Glutamatergic neuron (in vitro differentiated cells): ENCODE results near the gene SH2D1B. TPM values are rescaled to one million over a fixed set of nuclear protein-coding genes. Genes with fewer than 3 reads are reported as not detected.

Experiments
- DNase-seq: peaks from one replicate; pipeline ENCODE4 v3.0.0; 2022
- H3K27ac Mint-ChIP-seq: one replicate; pipeline ENCODE4 v1.8.0; 2020; ENCODE audit warnings: mild to moderate bottlenecking, mixed read lengths, inconsistent platforms; ENCODE audit not compliant: unreplicated experiment
- H3K27me3 Mint-ChIP-seq: one replicate; pipeline ENCODE4 v1.8.0; 2020; ENCODE audit warnings: mild to moderate bottlenecking, moderate library complexity, mixed read lengths, inconsistent platforms; ENCODE audit not compliant: unreplicated experiment
- H3K36me3 Mint-ChIP-seq: one replicate; pipeline ENCODE4 v1.8.0; 2020; ENCODE audit warnings: mild to moderate bottlenecking, mixed read lengths, inconsistent platforms; ENCODE audit not compliant: unreplicated experiment
- H3K4me1 Mint-ChIP-seq: one replicate; pipeline ENCODE4 v1.8.0; 2020; ENCODE audit warnings: mild to moderate bottlenecking, low read depth, mixed read lengths, inconsistent platforms; ENCODE audit not compliant: unreplicated experiment
- H3K4me3 Mint-ChIP-seq: one replicate; pipeline ENCODE4 v1.8.0; 2020; ENCODE audit warnings: mild to moderate bottlenecking, mixed read lengths, inconsistent platforms; ENCODE audit not compliant: unreplicated experiment
- H3K9me3 Mint-ChIP-seq: one replicate; pipeline ENCODE4 v1.8.0; 2020; ENCODE audit warnings: mild to moderate bottlenecking, moderate library complexity, mixed read lengths, inconsistent platforms; ENCODE audit not compliant: unreplicated experiment
- total RNA-seq: library from RNA; stranded (reverse); fragmentation: NEBNext Ultra II Directional; extraction: Animal tissue kit (Norgen Biotek cat#: 25700); gene quantifications from one replicate; pipeline ENCODE4 v1.2.1, GENCODE V29; 2021; ENCODE audit not compliant: unreplicated experiment
- TF ChIP-seq, protein P1 (sequence below): fragments of 200-600 bp; sonication (generic); IDR thresholded peaks from one replicate; pipeline ENCODE4 v1.5.0; 2021; ENCODE audit not compliant: partially characterized antibody, unreplicated experiment

The SH2D1B gene
- total RNA-seq, 1 donor from 2014 or later, result not detected

- Mint-ChIP-seq H3K36me3 (peaks cover 3% of the 10 kb centered on the region), H3K27ac (no peak overlapping the region), H3K4me3 (no peak overlapping the region), H3K4me1 (peaks cover 3% of the 10 kb centered on the region), H3K27me3 (peaks cover 3% of the 10 kb centered on the region), H3K9me3 (peaks cover 6% of the 10 kb centered on the region)
- no peak for DNase-seq
- TF ChIP-seq, protein P1, sequence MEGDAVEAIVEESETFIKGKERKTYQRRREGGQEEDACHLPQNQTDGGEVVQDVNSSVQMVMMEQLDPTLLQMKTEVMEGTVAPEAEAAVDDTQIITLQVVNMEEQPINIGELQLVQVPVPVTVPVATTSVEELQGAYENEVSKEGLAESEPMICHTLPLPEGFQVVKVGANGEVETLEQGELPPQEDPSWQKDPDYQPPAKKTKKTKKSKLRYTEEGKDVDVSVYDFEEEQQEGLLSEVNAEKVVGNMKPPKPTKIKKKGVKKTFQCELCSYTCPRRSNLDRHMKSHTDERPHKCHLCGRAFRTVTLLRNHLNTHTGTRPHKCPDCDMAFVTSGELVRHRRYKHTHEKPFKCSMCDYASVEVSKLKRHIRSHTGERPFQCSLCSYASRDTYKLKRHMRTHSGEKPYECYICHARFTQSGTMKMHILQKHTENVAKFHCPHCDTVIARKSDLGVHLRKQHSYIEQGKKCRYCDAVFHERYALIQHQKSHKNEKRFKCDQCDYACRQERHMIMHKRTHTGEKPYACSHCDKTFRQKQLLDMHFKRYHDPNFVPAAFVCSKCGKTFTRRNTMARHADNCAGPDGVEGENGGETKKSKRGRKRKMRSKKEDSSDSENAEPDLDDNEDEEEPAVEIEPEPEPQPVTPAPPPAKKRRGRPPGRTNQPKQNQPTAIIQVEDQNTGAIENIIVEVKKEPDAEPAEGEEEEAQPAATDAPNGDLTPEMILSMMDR, result no peak
These were observed 28.4 kb downstream of the SH2D1B start for GRCh38 chr1:162383516-162383915.

DNA sequence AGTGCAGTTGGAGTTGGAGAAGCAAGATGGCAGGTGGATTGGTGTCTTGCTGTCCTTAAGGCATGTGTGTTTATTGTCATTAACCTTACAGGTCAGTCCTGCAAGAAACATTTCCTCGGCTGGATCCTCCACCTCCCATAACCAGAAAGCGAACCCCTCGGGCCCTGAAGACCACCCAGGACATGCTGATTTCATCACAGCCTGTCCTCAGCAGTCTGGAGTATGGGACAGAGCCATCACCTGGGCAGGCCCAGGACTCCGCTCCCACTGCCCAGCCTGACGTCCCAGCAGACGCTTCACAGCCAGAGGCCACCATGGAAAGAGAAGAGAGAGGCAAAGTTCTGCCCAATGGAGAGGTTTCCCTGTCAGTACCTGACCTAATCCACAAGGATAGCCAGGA, 28.8 kb downstream of the SH2D1B start:
- Mint-ChIP-seq H3K27me3 (peaks cover 3% of the 10 kb centered on the region), H3K4me1 (peaks cover 3% of the 10 kb centered on the region), H3K9me3 (peaks cover 6% of the 10 kb centered on the region), H3K36me3 (peaks cover 3% of the 10 kb centered on the region), H3K27ac (no peak overlapping the region), H3K4me3 (no peak overlapping the region)
- DNase-seq, result no peak
- TF ChIP-seq, protein P1, result no peak

DNA sequence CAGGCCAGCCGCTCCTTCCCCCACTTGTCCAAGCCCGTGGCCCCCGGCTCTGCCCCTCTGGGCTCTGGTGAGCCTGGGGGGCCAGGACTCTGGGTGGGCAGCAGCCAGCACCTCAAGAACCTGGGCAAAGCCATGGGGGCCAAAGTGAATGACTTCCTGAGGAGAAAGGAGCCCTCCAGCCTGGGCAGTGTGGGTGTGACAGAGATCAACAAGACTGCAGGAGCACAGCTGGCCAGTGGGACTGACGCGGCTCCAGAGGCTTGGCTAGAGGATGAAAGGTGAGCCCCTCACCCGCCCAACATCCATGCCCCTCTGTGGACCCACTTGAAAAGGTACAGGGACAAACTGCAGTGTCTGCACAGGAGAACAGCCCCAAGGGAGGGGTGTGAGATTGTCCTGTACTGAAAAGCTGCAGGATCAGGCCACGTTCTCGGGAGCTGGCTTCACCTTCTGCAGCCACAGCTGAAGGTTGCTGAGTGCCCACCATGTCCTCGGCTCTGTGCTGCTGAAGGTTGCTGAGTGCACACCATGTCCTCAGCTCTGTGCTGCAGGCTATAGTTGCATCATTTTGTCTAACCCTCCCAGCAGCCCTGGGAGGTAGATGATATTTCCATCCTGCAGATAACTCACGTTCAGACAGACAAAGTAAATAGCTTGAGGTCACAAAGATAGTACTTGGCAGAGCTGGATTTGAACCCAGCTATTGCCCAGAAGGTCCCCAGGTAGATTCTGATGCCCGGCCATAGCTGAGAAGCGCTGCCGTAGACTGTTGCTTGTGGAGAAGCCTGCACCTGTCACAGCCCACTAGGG, 29.8 kb downstream of the SH2D1B start:
- TF ChIP-seq, protein P1, result no peak
- DNase-seq, result no peak
- no peak overlapping the region for H3K27ac Mint-ChIP-seq
- H3K4me1 Mint-ChIP-seq, result peaks cover 3% of the 10 kb centered on the region
- no peak overlapping the region for H3K4me3 Mint-ChIP-seq
- peaks cover 7% of the 10 kb centered on the region for H3K9me3 Mint-ChIP-seq
- peaks cover 3% of the 10 kb centered on the region for H3K36me3 Mint-ChIP-seq
- H3K27me3 Mint-ChIP-seq, result peaks cover 3% of the 10 kb centered on the region

DNA sequence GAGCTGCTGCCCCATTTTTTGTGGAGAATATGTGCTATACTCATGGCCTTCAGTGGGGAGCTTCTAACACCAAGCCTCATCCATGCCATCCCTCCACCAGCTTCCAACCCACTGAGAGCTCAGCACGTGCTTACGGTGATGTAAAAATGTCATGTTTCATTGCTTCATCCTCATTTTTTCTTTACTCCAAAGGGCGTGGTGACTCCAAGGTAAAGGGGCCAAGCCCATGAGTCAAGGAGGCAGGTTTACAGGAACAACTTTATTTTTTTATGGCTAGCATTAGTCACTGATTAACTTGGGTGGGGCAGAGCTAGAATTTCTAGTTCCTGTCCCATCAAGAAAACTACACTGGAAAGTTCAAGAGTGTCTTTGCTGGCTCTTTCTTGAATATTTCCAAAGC, 30.6 kb downstream of the SH2D1B start, which contains the start of gene C1orf226:
Gene C1orf226 (plus strand): TSS at position 346 of the 400 bp plus-strand sequence. CDS start 174 bp downstream, outside the sequence.
- H3K4me1 Mint-ChIP-seq, result peaks cover 4% of the 10 kb centered on the region
- H3K4me3 Mint-ChIP-seq, result no peak within 1 kb of the TSS
- peaks cover 7% of the 10 kb centered on the region for H3K9me3 Mint-ChIP-seq
- peaks cover 3% of the 10 kb centered on the region for H3K27me3 Mint-ChIP-seq
- H3K36me3 Mint-ChIP-seq, result peaks cover 5% of the 10 kb centered on the region
- no peak for DNase-seq
- TF ChIP-seq, protein P1, result no peak
- H3K27ac Mint-ChIP-seq, result no peak within 1 kb of the TSS
